Lower lobe of right lung (tissue), 2 donors: Measurements from ENCODE around the gene GLB1L2. TPM values are rescaled to one million over a fixed set of nuclear protein-coding genes. Genes with fewer than 3 reads are reported as not detected.
"Not testable (repeated sequence)": the region's sequence is repeated elsewhere in the genome, so short reads cannot be mapped to it uniquely, and the experiment has no call there.

Experiments used
- ATAC-seq, 2 donors: fragments of 200-7000 bp; cut with Tn5 transposase; one replicate each; pipeline ENCODE4 v1.9.1; 2020 to 2022; ENCODE audit warnings: mild to moderate bottlenecking in 2 of 2, moderate library complexity in 2 of 2
- DNase-seq: peaks from one replicate; pipeline ENCODE4 v3.0.0-alpha.2; 2020
- H3K27ac ChIP-seq: fragments of 200-600 bp; one replicate; pipeline ENCODE4 v1.8.0; 2022
- H3K27me3 ChIP-seq: fragments of 200-600 bp; one replicate; pipeline ENCODE4 v1.8.0; 2022; ENCODE audit warnings: low read depth
- H3K36me3 ChIP-seq: fragments of 200-600 bp; one replicate; pipeline ENCODE4 v1.8.0; 2022; ENCODE audit warnings: mild to moderate bottlenecking
- H3K4me1 ChIP-seq: fragments of 200-600 bp; one replicate; pipeline ENCODE4 v1.8.0; 2022
- H3K4me3 ChIP-seq: fragments of 200-600 bp; one replicate; pipeline ENCODE4 v1.8.0; 2022; ENCODE audit warnings: mild to moderate bottlenecking
- H3K9me3 ChIP-seq: fragments of 200-600 bp; one replicate; pipeline ENCODE4 v1.8.0; 2022
- intact Hi-C: fragments of 100-400 bp; cut with DNase I; formaldehyde crosslinking; loops from one replicate; pipeline ENCODE4 v1.11.0; 2022
- total RNA-seq: library from RNA; stranded (reverse); fragmentation: NEBNext Ultra II Directional; extraction: Animal tissue kit (Norgen Biotek cat#: 25700); gene quantifications from one replicate; pipeline ENCODE4 v1.2.1, GENCODE V29; 2021
- TF ChIP-seq, protein P1 (sequence below): fragments of 200-600 bp; IDR thresholded peaks from one replicate; pipeline ENCODE4 v1.8.0; 2022; ENCODE audit warnings: antibody characterized with exemption, mild to moderate bottlenecking
- donor health status: DM: no; HTN: yes; CAD: no; lungs with severe emphysema.

The GLB1L2 gene
- total RNA-seq, 1 donor from 2014 or later: 5.1 TPM

DNA sequence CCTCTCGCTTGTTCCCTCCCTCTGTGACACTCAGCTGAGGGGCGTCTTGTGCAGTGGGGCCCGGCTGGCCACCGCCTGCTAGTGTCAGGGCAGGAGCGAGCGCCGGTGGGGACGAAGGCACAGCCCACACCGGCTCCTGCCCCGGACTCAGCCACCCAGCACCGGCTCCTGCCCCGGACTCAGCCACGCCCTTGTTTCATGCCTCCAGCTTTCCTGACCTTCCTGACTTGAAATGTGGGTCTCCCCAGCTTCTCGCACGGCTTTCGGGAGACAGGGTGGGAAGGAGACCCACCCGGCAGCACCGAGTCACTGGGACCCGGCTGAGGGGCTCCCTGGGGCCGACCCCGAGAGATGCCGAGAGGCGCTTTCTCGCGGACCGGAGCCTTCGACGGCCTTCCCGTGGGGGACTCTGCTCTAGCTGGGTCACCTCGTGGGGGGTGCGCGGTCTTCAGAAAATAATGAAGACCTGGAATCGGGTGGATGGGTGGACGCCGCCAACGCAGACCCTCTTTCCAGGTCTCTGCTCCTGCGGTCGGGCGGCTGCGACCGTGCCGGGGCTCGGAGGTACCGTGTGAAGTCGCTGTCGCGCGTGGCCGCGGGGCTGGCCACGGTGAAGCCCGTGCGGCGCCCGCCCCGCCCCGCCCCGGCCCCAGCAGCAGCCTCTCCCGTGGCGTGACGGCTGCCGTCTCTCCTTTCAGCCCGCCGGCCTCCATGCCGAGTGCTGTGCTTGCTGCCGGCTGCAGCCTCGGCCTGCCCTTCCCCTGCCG lies 10.2 kb downstream of the GLB1L2 start:
- no peak overlapping the region for H3K4me3 ChIP-seq
- H3K4me1 ChIP-seq: no peaks in the 10 kb centered on the region
- DNase-seq (no peak), ATAC-seq (no peak)
- TF ChIP-seq, protein P1, sequence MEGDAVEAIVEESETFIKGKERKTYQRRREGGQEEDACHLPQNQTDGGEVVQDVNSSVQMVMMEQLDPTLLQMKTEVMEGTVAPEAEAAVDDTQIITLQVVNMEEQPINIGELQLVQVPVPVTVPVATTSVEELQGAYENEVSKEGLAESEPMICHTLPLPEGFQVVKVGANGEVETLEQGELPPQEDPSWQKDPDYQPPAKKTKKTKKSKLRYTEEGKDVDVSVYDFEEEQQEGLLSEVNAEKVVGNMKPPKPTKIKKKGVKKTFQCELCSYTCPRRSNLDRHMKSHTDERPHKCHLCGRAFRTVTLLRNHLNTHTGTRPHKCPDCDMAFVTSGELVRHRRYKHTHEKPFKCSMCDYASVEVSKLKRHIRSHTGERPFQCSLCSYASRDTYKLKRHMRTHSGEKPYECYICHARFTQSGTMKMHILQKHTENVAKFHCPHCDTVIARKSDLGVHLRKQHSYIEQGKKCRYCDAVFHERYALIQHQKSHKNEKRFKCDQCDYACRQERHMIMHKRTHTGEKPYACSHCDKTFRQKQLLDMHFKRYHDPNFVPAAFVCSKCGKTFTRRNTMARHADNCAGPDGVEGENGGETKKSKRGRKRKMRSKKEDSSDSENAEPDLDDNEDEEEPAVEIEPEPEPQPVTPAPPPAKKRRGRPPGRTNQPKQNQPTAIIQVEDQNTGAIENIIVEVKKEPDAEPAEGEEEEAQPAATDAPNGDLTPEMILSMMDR: no peak
- no peaks in the 10 kb centered on the region for H3K36me3 ChIP-seq
- no peak overlapping the region for H3K27ac ChIP-seq
- H3K27me3 ChIP-seq: no peaks in the 10 kb centered on the region
- H3K9me3 ChIP-seq: no peaks in the 10 kb centered on the region
- intact Hi-C loops: no loop called here

DNA sequence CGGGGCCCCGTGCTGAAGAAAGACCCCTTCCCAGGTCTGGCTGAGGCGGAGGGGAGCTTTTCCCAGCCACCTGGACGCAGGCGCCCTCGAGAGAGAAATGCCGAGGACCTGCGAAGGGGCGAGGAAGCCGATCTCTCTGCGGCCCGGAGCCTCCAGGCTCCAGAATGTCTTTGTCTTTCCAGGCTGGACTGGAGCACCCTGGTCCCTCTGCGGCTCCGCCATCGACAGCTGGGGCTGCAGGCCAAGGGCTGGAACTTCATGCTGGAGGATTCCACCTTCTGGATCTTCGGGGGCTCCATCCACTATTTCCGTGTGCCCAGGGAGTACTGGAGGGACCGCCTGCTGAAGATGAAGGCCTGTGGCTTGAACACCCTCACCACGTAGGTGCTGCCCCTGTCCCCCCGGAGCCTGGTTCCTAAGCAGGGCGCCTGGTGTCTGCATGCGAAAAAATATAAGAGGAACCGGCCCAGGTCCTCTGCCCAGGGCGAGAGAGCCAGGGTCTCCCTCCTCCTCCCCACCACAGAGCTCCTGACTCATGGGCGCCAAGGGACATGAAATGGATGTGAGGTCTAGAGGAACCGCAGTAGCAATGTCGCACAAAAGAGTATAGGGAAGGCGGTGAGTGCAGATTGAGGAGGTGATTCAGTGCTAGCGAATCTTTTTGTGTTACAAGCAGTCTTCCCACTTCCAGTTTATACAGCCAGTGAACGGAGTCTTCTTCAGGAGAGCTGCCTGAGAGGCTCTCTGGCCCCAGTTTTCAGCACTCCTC lies 11.0 kb downstream of the GLB1L2 start:
- intact Hi-C loops: no loop called here
- Histone ChIP-seq H3K27me3 (no peaks in the 10 kb centered on the region), H3K4me1 (no peaks in the 10 kb centered on the region), H3K4me3 (no peak overlapping the region), H3K9me3 (no peaks in the 10 kb centered on the region), H3K36me3 (no peaks in the 10 kb centered on the region), H3K27ac (no peak overlapping the region)
- ATAC-seq (no peak), DNase-seq (no peak)
- TF ChIP-seq, protein P1: no peak

DNA sequence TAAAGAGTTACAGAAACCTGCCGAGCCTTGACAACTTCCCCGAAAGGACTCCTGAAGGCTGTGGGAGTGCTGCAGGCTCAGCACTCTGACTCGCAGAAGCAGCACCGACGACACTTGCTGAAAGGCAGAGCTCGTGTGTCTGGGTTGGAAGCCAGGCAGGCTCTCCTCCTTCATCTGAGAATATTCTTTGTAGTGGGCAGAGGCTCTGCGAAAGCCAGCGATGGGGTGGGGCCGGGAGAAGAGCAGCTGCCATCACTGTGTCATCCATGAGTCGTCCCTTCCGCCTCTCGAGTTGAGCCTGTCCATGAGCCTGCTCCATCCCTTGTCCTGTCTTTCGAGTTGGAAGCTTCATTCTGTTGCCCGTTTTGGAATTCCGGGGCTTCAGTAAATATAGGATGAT lies 11.9 kb downstream of the GLB1L2 start:
- Histone ChIP-seq H3K27ac (no peak overlapping the region), H3K27me3 (no peaks in the 10 kb centered on the region), H3K4me3 (no peak overlapping the region), H3K36me3 (no peaks in the 10 kb centered on the region), H3K9me3 (no peaks in the 10 kb centered on the region), H3K4me1 (no peaks in the 10 kb centered on the region)
- DNase-seq (no peak), ATAC-seq (no peak)
- TF ChIP-seq, protein P1: no peak
- intact Hi-C loops: no loop called here

DNA sequence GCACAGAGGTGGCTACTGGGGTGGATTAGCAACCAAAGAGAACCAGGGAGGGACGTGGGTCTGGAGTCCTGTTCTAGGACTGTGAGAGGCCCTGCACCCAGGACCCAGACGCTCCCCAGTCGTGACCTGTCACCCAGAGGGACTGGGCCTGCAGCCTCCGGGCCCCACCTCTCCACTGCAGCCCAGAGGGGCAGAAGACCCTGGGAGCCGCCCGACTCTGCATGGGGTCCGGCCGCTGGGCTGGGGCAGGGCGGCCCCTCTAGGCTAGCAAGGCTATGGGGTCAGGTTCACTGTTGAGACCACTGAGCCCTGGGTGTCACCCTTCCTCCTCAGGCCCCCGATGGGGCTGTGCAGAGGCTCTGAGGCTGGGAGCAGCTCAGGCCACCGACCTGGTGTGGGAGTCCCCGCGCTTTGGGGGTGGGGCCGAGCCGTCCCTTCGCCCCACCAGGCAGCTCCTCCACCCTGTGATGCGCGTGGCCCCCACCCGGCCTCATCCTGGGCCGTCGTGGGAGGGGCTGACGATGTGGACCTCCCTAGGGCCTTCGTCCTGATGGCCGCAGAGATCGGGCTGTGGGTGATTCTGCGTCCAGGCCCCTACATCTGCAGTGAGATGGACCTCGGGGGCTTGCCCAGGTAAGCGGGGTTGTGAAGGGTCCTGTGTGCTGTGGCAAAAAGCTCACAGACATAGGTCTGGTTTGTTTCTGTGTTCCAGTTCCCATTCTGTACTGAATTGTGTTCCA lies 12.9 kb downstream of the GLB1L2 start:
- H3K27ac ChIP-seq, H3K9me3 ChIP-seq, DNase-seq, intact Hi-C loops, H3K36me3 ChIP-seq, H3K4me1 ChIP-seq, H3K27me3 ChIP-seq, H3K4me3 ChIP-seq: not testable (repeated sequence)
- ATAC-seq: peak; percentile 37 to 38

DNA sequence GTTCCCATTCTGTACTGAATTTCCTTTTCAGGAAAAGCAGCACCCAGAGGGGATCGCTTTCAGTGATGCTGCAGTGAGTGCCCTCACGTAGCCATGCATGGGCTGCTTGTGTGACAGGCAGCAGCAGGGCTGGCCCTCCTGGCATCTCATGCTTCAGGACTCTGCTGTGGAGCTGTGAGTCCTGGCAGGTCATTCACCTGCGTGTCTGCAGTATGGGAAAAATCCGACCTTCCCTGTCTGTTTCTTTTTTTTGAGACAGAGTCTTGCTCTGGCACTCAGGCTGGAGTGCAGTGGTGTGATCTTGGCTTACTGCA lies 13.4 kb downstream of the GLB1L2 start:
- no peaks in the 10 kb centered on the region for H3K36me3 ChIP-seq
- TF ChIP-seq, protein P1: no peak
- no peak for DNase-seq

More for the DNA sequence above, 13.4 kb downstream of the GLB1L2 start:
- Histone ChIP-seq H3K27ac (no peak overlapping the region), H3K4me1 (no peaks in the 10 kb centered on the region), H3K4me3 (no peak overlapping the region), H3K27me3 (no peaks in the 10 kb centered on the region), H3K9me3 (no peaks in the 10 kb centered on the region)
- no peak for ATAC-seq
- intact Hi-C loops: no loop called here
